CD4-positive, alpha-beta T cell treated with Interleukin-6 for 4 hours (primary cell): ENCODE measurements around the gene CAMK2A.

Source experiments
- DNase-seq: peaks from one replicate; pipeline ENCODE4 v3.0.0-alpha.2; 2020; ENCODE audit warnings: mixed read lengths

Gene CAMK2A

GRCh38 chr5:150278046-150278730 lies 11.4 kb downstream of the CAMK2A start:
- DNase-seq = no peak

GRCh38 chr5:150277043-150277442 lies 12.5 kb downstream of the CAMK2A start:
- no peak for DNase-seq

- DNase-seq = no peak
These were observed 14.8 kb downstream of the CAMK2A start for GRCh38 chr5:150274811-150275210.

GRCh38 chr5:150272531-150272930 lies 17.0 kb downstream of the CAMK2A start:
- no peak for DNase-seq

- no peak for DNase-seq
These were observed 17.6 kb downstream of the CAMK2A start for GRCh38 chr5:150271923-150272322.

GRCh38 chr5:150271296-150271692 lies 18.3 kb downstream of the CAMK2A start:
- DNase-seq = no peak

- no peak for DNase-seq
These were observed 18.9 kb downstream of the CAMK2A start for GRCh38 chr5:150270541-150271295.

- DNase-seq = no peak
These were observed 22.7 kb downstream of the CAMK2A start for GRCh38 chr5:150266871-150267291.

- DNase-seq = no peak
These were observed 23.6 kb downstream of the CAMK2A start for GRCh38 chr5:150265870-150266383.

- no peak for DNase-seq
These were observed 24.6 kb downstream of the CAMK2A start for GRCh38 chr5:150264667-150265603.

GRCh38 chr5:150263801-150264621 lies 25.6 kb downstream of the CAMK2A start:
- DNase-seq = no peak

GRCh38 chr5:150263375-150263775 lies 26.2 kb downstream of the CAMK2A start:
- DNase-seq = no peak

GRCh38 chr5:150262502-150262901 lies 27.1 kb downstream of the CAMK2A start:
- DNase-seq = no peak

GRCh38 chr5:150261231-150261630 lies 28.3 kb downstream of the CAMK2A start:
- DNase-seq = no peak

- DNase-seq = no peak
These were observed 31.4 kb downstream of the CAMK2A start for GRCh38 chr5:150258130-150258529.

- no peak for DNase-seq
These were observed 32.1 kb downstream of the CAMK2A start for GRCh38 chr5:150257424-150257823.

- DNase-seq = no peak
These were observed 33.0 kb downstream of the CAMK2A start for GRCh38 chr5:150256410-150257064.

- DNase-seq = no peak
These were observed 33.7 kb downstream of the CAMK2A start for GRCh38 chr5:150255659-150256409.

- no peak for DNase-seq
These were observed 34.8 kb downstream of the CAMK2A start for GRCh38 chr5:150254774-150255173.

- DNase-seq = no peak
These were observed 35.2 kb downstream of the CAMK2A start for GRCh38 chr5:150254363-150254762.
